Astrocyte of the spinal cord (primary cell): ENCODE data around the gene BLOC1S3.
A peak's percentile ranks its signal among the peaks of the same experiment; 100 is the strongest.

Source experiments
- DNase-seq: peaks from one replicate; pipeline ENCODE4 v3.0.0; 2011; ENCODE audit warnings: low read depth, low spot score
- H3K4me3 ChIP-seq: 2 replicates; pipeline ENCODE4 v1.5.1; 2011; ENCODE audit warnings: low read depth, mild to moderate bottlenecking, low read length, moderate library complexity
- CTCF ChIP-seq: IDR thresholded peaks from 2 replicates; pipeline ENCODE4 v1.5.1; 2012; ENCODE audit warnings: low read depth, mild to moderate bottlenecking, low read length, inconsistent platforms
- in situ Hi-C: cut with HindIII; loops from 2 replicates; pipeline ENCODE4 v1.10.0; 2017; ENCODE audit warnings: low sequenced_read_pairs

The BLOC1S3 gene

GRCh38 chr19:45175515-45176345 is 2.9 kb upstream of the BLOC1S3 start:
- no peak for DNase-seq
- no peak for TF ChIP-seq CTCF
- in situ Hi-C loops, result no loop called here
- no peak overlapping the region for H3K4me3 ChIP-seq

DNA sequence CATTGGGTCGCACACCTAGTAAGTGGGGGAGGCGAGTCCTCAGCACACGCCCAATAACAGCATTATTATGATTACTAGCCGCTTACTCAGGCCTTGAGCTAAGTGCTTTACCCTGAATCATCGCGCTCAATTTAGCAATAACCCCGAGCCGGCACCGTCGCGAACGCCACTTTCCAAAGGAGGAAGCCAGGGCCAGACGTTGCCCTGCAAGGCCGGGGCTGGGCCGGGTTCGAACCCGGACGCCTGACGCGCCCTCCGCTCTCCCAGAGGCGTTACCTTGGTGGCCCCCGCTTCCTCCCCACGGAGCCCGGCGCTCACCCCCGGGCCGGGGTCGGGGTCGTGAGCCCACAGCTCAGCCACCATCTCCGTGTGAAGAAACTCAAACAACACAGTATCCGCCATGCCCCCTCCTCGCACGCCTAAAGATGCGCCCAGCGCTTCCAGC is 745 bp upstream of the BLOC1S3 start, which contains the start of gene TRAPPC6A:
TSS of gene TRAPPC6A (minus strand) at position 421 of the 445 bp plus-strand sequence. CDS start at position 402, 19 bp downstream.
- DNase-seq, result peak; percentile 44
- in situ Hi-C loops, result no loop called here
- peak within 1 kb of the TSS; percentile 94 for H3K4me3 ChIP-seq
- no peak for TF ChIP-seq CTCF

- in situ Hi-C loops, result no loop called here
- no peak for TF ChIP-seq CTCF
- no peak for DNase-seq
- peak overlapping the region; percentile 94 for H3K4me3 ChIP-seq
Observed at GRCh38 chr19:45179072-45179891, 698 bp downstream of the BLOC1S3 start.

GRCh38 chr19:45179892-45180370 is 1.3 kb downstream of the BLOC1S3 start:
- in situ Hi-C loops, result no loop called here
- no peak for DNase-seq
- TF ChIP-seq CTCF, result no peak
- H3K4me3 ChIP-seq, result peak overlapping the region; percentile 94

- H3K4me3 ChIP-seq, result no peak overlapping the region
- DNase-seq, result no peak
- TF ChIP-seq CTCF, result no peak
- in situ Hi-C loops, result no loop called here
Observed at GRCh38 chr19:45180936-45181335, 2.4 kb downstream of the BLOC1S3 start.

- TF ChIP-seq CTCF, result no peak
- no peak overlapping the region for H3K4me3 ChIP-seq
- in situ Hi-C loops, result no loop called here
- no peak for DNase-seq
Observed at GRCh38 chr19:45182758-45183157, 4.2 kb downstream of the BLOC1S3 start.
